HG02759 (cell line): Measurements from ENCODE around the gene LRP1B.

Experiments used
- ATAC-seq: cut with Tn5 transposase; IDR thresholded peaks from one replicate; pipeline ENCODE4 v1.9.1; 2021; ENCODE audit warnings: mild to moderate bottlenecking, moderate library complexity; ENCODE audit not compliant: unreplicated experiment

The LRP1B gene

DNA sequence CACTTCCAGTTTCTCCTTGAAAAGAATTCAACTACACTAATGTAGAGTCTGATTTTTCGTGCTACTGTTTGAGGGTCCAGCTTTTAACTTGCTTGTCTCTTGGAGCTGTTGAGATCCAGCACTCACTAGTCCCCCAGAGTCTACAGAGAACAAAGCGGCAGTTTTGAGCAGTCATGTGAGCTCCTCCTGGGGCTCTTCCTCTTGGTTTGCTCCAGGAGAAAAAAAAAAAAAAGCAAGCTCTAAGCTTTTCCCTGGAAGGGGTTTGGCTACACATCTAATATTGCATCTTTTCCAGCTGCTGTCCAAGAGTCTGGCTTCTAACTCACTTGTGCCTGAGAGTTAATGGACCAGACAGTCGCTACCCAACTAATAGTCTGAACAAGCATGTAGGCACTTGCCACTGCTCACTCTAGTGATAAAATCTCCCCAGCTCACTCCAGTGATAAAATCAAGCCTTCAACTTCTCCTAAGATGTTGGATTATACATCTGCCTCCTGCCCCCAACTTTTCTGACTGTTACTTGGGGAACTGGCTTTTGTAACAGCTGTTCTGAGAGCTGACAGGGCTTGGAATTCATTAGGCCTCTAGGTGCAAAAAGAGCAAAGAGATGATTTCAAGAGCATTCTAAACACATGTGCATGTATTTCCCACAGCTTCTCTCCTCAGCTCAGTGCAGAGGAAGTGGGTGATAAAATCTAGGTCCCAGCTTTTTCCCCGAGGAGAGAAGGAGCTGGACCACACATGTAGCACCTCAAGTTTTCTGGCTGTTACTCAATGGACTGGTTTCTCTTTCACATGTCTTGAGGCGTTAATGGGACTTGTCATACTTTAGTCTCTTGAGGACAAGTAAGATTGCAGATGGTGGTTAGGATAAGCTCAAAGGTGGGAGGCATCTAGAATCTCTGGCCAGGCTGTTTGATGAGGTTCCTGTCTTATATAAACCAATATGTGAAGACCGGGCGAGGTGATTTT, 750.5 kb downstream of the LRP1B start:
- ATAC-seq: no peak

DNA sequence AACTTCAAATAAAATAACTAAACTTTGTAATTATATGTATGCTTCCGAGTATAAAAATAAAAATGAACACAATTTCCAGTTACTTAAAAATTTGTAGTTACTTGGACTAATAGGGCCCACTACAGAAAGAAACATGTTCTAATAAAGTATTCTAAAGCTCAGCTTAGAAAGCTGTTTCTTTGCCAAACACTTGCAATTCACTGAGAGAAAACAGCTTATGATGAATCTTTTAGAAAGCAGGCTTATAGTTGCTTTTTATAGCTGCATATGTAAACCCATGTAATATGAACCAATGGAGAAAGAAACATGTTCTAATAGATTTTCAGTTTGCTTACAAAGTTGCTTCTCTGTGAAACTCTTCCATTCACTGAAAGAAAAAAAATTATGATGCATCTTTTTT, 766.0 kb downstream of the LRP1B start:
- ATAC-seq: no peak

DNA sequence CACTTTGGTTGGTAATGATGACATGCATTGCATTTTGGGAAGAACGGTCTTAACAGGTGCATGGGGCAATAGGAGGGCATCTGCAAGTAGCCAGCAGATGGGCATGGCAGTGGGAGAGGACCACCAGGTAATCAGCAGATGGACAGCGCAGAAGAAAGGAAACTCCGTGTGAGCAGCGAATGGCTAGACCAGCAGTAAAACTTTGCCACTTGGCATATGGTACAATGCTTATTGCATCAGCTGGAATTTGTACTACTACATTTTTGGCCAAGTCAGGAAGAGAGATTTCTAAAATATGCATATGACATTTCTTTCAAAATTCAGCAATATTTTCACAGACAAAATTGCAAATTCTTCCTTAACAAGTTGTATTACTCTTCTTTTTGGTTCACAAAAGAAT, 768.5 kb downstream of the LRP1B start:
- ATAC-seq: no peak

DNA sequence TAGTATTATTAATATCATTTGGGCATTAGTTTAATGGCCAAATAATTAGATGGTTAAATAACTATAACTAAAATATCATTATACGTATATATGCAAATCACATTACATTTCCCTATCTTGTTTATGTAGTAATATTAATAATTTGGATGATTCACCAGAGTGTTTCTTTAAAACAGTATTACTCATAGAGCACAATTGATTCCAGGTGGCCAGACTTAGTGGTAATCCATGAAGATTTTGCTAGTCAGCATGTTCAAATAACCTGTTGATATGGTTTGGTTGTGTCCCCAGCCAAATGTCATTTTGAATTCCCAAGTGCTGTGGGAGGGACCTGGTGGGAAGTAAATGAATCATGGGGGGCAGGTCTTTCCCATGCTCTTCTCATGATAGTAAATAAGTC, 782.3 kb downstream of the LRP1B start:
- ATAC-seq: no peak

GRCh38 chr2:141341444-141341843, 789.4 kb downstream of the LRP1B start:
- ATAC-seq: no peak

DNA sequence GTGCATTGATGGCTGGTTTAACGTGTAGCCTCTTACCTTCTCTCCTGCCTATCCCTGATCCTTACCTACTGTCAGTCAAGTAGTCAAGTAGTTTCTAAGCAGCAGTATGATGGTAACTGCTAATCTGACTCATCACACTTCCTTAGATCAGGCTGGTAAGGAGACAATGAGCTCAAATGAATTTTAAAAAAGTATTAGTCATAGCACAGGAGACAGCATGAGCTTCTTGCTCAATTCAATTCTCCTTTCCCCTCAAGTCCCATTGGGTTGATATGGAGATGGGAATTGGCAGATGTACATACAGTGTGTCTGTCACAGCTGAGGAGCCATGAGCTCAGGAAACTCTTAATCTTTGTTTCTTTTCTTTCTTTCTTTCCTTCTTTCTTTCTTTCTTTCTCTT, 799.7 kb downstream of the LRP1B start:
- ATAC-seq: no peak

DNA sequence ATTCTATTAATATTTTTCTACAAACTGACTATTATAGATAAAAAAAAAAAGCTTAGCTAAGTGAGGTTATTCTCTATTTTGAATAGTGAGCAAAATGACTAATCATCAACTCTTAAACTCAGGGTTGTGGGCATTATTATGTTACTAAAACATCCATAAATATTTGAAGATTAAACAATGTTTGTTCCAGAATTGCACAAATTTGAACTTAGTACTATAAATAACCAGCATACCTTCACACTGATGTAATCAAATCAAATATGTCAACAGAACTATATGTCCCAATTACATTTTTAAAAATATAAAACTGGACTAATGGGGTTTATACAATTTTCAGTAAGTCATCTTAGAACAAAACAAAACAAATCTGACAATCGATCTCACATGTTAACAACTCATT, 800.9 kb downstream of the LRP1B start:
- no peak for ATAC-seq

GRCh38 chr2:141323571-141323970, 807.2 kb downstream of the LRP1B start:
- ATAC-seq: no peak

DNA sequence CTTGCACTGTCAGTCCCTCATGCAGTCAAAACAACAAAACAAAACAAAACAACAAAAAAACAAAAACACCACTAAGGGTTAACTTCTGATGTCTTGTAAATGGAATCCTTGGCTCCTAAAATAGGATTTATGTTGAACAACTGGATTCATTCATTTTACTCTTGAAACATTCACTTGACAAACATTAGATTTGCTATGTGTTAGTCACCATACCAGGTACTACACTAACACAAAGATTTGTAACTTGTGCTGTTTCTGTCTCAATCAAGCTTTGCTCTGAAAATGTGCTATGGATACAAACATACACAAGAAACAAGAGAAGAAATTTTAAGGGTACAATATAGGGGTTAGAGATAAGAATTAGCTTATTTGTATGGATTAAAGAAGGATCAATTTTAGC, 812.8 kb downstream of the LRP1B start:
- ATAC-seq: no peak

DNA sequence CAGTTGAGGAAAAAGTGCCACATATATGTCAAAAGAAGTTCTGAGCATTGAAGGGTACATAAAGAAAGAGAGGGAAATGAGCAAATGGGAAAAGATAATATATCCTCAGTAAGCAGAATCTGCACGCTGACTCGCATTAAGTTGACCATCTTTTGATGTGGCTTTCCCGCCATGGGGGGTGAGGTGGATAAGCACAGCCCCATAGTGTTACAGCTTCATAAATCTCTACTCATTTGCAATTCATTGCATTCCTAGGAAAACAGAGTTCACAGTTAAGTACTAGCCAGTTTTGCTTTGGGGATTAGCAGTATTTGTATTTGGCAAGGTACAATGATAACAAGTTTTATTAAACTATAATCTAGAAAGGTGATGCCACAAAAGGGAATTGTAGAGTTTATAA, 814.2 kb downstream of the LRP1B start:
- no peak for ATAC-seq

GRCh38 chr2:141316103-141316502, 814.7 kb downstream of the LRP1B start:
- no peak for ATAC-seq

- no peak for ATAC-seq
These were observed 816.8 kb downstream of the LRP1B start for GRCh38 chr2:141313972-141314371.

DNA sequence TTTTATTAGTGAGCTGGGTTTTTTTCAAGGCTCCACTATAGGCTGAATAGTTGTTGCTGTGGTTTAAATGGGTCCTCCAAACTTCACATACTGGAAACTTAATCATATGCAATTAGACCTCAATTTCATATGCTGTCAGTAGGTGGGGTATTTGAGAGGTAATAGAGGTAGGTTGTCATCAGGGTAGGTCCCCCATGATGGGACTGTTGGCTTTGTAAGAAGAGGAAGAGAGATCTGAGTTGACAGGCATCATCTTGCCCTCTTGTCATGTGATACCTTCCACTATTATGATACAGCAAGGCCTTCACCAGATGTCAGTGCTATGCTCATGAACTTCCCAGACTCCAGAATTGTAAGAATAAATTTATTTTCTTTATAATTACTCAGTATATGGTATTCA, 819.4 kb downstream of the LRP1B start:
- ATAC-seq: no peak

DNA sequence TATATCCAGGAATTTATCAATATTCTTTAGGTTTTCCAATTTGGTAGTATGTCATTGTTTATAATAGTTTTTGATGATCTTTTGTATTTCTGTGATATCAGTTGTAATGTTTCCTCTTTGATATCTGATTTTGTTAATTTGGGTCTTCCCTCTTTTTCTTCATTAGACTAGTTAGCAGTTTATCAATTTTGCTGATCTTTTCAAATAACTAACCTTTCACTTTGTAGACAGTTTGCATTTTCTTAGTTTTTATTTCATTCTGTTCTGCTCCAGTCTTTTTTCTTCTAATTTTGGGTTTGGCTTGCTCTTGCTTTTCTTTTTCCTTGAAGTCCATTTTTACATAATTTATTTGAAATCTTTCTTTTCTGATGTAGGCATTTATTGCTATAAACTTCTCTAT, 824.4 kb downstream of the LRP1B start:
- no peak for ATAC-seq

DNA sequence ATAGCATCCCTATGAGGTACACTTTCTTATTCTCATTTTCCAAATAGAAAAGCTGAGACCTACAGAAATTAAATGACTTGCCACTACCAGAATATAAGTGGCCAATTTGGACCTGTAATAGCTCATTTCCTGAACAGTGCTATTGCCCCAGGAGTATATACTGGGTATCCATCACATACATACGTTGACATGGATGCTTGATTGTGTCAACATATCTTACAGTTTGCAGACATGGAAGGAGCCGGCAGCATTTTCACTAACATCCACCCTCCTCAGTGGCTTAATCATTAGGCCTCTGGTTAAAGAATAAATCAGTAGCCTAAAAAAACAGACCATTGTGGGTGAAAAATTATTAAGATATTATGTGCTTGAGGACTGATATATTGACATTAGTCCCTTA, 829.3 kb downstream of the LRP1B start:
- ATAC-seq: no peak

GRCh38 chr2:141280037-141280436, 850.8 kb downstream of the LRP1B start:
- ATAC-seq: no peak

DNA sequence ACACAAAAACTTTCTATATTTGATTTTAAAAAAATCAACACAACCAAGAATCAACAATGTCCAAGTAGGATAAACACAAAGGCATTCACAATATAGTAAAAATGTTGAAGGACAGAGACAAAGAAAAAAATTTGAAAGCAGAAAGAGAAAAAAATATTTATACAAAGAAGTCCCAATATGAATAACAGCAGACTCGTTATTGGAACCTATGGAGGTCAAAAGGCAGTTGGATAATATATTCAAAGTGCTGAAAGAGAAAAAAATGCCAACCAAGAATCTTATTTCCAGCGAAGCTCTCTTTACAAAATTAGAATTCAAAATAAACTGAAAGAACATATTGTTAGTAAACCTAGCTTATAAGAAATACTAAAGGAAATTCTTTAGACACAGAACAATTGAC, 859.5 kb downstream of the LRP1B start:
- no peak for ATAC-seq

DNA sequence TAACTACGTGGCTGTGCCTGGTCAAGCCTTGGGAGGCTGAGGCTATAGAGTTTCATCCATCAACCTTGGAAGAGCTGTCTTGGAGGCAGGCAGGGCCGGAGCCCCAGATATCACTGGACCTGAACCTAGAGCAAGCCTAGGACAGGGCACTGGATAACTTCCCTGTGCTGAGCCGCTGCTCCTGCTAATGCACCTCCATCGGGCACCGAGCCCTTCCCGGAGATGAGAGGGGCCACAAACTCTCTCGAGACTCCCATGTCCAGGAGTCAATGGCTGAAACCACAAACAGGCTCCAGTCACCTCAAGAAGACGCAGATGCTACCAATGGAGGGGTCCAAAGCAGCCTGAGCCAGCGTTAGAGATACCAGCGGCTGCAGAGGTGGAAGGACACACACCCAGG, 866.0 kb downstream of the LRP1B start:
- no peak for ATAC-seq

DNA sequence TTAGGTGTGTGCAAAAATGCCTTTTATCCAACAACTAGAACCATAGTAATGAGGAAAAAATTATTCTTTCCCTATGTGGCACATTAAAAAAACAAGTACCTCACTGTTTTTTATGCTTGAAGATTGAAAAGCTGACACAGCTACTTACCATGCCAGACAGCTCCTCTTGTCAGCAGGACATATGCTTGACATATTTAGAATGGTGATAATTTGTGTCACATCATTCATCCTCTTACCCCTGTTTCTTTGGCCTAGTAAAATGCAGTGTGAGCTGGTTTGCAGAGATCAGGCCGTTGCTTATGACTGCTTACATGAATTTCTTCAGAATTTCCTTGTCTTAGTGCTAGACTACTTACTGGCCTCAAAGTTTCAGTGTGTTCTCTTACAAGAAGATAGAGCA, 869.9 kb downstream of the LRP1B start:
- ATAC-seq: no peak

GRCh38 chr2:141259683-141260082, 871.1 kb downstream of the LRP1B start:
- ATAC-seq: no peak

- no peak for ATAC-seq
These were observed 888.8 kb downstream of the LRP1B start for GRCh38 chr2:141242008-141242407.

GRCh38 chr2:141226560-141226959, 904.3 kb downstream of the LRP1B start:
- ATAC-seq: no peak

- ATAC-seq: no peak
These were observed 923.8 kb downstream of the LRP1B start for GRCh38 chr2:141207036-141207385.
